ENCODE results near the gene RAB1A. TPM values are rescaled to one million over a fixed set of nuclear protein-coding genes. Genes with fewer than 3 reads are reported as not detected.
A peak's percentile ranks its signal among the peaks of the same experiment; 100 is the strongest.

The RAB1A gene
- total RNA-seq, 1 donor from 2014 or later: 79.9 TPM

DNA sequence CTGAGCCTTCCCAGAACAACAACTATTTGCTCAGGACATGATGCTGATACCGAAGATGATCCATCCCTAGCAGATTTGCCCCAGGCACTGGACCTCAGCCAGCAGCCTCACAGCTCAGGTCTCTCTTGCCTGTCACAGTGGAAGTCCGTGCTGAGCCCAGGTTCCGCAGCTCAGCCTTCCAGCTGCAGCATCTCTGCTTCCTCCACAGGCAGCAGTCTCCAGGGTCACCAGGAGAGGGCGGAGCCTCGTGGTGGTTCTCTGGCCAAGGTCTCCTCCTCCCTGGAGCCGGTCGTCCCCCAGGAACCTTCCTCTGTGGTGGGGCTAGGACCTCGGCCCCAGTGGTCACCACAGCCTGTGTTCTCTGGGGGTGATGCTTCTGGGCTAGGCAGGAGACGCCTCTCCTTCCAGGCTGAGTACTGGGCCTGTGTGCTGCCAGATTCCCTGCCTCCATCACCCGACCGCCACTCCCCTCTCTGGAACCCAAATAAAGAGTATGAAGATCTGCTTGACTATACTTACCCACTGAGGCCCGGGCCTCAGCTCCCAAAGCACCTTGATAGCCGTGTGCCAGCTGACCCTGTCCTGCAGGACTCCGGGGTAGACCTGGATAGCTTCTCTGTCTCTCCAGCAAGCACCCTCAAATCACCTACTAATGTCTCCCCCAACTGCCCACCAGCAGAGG, 58.3 kb downstream of the RAB1A start:
- intact Hi-C loops (cut with micrococcal nuclease): no loop called here
- Mint-ChIP-seq H3K4me1 (peaks cover 19% of the 10 kb centered on the region), H3K27me3 (no peaks in the 10 kb centered on the region), H3K4me3 (no peak overlapping the region), H3K36me3 (ENCODE audit: low read depth) (peaks cover 9% of the 10 kb centered on the region), H3K9me3 (no peaks in the 10 kb centered on the region), H3K27ac (no peak overlapping the region)
- DNase-seq: no peak

DNA sequence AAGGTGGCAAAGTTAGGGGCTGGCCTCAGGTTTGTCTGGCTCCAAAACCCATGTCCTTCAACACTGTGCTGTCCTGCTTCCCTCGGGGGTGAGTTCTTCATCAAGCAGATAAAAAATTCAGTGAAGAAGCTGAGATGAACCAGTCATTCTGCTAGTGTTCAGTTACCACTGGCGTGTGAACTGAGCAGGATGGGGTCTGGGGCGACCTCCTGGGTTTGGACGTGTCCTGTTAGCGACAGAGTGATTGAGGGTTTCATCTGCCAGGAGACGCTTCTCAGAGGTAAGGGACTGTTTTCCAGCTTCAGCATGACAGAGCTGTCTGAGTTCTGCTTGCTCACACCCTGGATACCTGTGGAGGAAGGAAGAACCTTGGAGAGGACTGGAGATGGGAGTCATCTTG, 59.0 kb downstream of the RAB1A start:
- Mint-ChIP-seq H3K36me3 (ENCODE audit: low read depth) (peaks cover 9% of the 10 kb centered on the region), H3K4me3 (no peak overlapping the region), H3K4me1 (peaks cover 19% of the 10 kb centered on the region), H3K9me3 (no peaks in the 10 kb centered on the region), H3K27ac (peak overlapping the region; percentile 29), H3K27me3 (no peaks in the 10 kb centered on the region)
- DNase-seq: no peak
- intact Hi-C loops (cut with micrococcal nuclease): no loop called here

- intact Hi-C loops (cut with micrococcal nuclease): no loop called here
- Mint-ChIP-seq H3K9me3 (no peaks in the 10 kb centered on the region), H3K27me3 (no peaks in the 10 kb centered on the region), H3K4me3 (no peak overlapping the region), H3K36me3 (ENCODE audit: low read depth) (peaks cover 9% of the 10 kb centered on the region), H3K4me1 (peaks cover 19% of the 10 kb centered on the region), H3K27ac (peak overlapping the region; percentile 77)
- DNase-seq: no peak
Observed at GRCh38 chr2:65070172-65070830, 59.6 kb downstream of the RAB1A start.

- peak overlapping the region; percentile 49 for H3K27ac Mint-ChIP-seq
- no peaks in the 10 kb centered on the region for H3K27me3 Mint-ChIP-seq
- DNase-seq: no peak
- peaks cover 25% of the 10 kb centered on the region for H3K4me1 Mint-ChIP-seq
- H3K9me3 Mint-ChIP-seq: no peaks in the 10 kb centered on the region
- peaks cover 9% of the 10 kb centered on the region for H3K36me3 Mint-ChIP-seq (ENCODE audit: low read depth)
- no peak overlapping the region for H3K4me3 Mint-ChIP-seq
- intact Hi-C loops (cut with micrococcal nuclease): no loop called here
Observed at GRCh38 chr2:65069439-65069824, 60.5 kb downstream of the RAB1A start.

DNA sequence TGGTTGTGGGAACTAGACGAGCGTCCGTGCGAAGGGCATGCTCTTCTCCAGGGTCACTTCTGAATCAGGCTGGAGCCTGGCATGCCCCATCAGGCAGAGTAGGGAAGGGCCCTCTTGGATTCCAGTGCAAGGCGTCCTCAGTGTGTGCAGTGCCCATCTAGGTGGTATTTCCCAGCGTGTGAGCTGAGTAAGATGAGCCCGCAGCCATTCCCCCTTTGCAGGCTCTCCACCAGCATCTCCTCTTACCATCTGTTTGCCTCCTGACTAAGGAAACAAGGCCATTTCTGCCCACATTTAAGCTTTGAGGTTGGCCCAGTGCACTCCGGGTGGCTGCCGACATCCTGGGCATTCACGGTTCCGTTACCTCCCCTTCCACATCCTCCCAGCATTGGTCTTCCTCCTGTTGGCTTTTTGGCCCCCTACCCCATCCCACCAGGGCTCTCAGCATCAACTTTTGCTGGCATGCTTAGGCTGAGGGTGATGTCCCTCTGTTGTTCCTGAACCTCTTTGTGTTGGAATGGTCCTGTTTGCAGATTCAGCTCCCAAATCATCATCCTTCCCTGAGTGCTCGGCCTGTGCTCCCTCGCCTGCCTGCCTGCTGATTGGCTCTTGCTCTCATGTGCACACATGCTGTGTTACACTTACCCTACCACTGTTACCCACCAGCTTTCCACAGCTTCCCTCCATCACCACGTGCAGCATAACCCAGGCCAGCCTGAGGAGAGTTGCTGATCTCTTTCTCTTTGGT, 61.9 kb downstream of the RAB1A start:
- intact Hi-C loops (cut with micrococcal nuclease): no loop called here
- H3K4me1 Mint-ChIP-seq: peaks cover 23% of the 10 kb centered on the region
- DNase-seq: no peak
- no peaks in the 10 kb centered on the region for H3K27me3 Mint-ChIP-seq
- no peak overlapping the region for H3K4me3 Mint-ChIP-seq
- H3K27ac Mint-ChIP-seq: peak overlapping the region; percentile 40
- H3K9me3 Mint-ChIP-seq: no peaks in the 10 kb centered on the region
- peaks cover 6% of the 10 kb centered on the region for H3K36me3 Mint-ChIP-seq (ENCODE audit: low read depth)

GRCh38 chr2:65064728-65065552, 65.0 kb downstream of the RAB1A start:
- H3K4me1 Mint-ChIP-seq: peaks cover 22% of the 10 kb centered on the region
- H3K27ac Mint-ChIP-seq: peak overlapping the region; percentile 16
- H3K4me3 Mint-ChIP-seq: no peak overlapping the region
- H3K27me3 Mint-ChIP-seq: no peaks in the 10 kb centered on the region
- intact Hi-C loops (cut with micrococcal nuclease): loop anchor here (1.0 kb wide), 4 partner anchors 65 to 508 kb away; partner anchors contain the start of gene RAB1A
- peaks cover 3% of the 10 kb centered on the region for H3K36me3 Mint-ChIP-seq (ENCODE audit: low read depth)
- DNase-seq: peak; percentile 87
- no peaks in the 10 kb centered on the region for H3K9me3 Mint-ChIP-seq

- Mint-ChIP-seq H3K4me3 (no peak overlapping the region), H3K36me3 (ENCODE audit: low read depth) (peaks cover 2% of the 10 kb centered on the region), H3K27me3 (no peaks in the 10 kb centered on the region), H3K9me3 (no peaks in the 10 kb centered on the region), H3K27ac (no peak overlapping the region), H3K4me1 (peaks cover 23% of the 10 kb centered on the region)
- no peak for DNase-seq
- intact Hi-C loops (cut with micrococcal nuclease): no loop called here
Observed at GRCh38 chr2:65062843-65063825, 66.8 kb downstream of the RAB1A start.

- H3K27me3 Mint-ChIP-seq: no peaks in the 10 kb centered on the region
- no peak overlapping the region for H3K4me3 Mint-ChIP-seq
- no peak for DNase-seq
- peaks cover 28% of the 10 kb centered on the region for H3K4me1 Mint-ChIP-seq
- intact Hi-C loops (cut with micrococcal nuclease): no loop called here
- no peak overlapping the region for H3K27ac Mint-ChIP-seq
- H3K36me3 Mint-ChIP-seq (ENCODE audit: low read depth): no peaks in the 10 kb centered on the region
- H3K9me3 Mint-ChIP-seq: no peaks in the 10 kb centered on the region
Observed at GRCh38 chr2:65061910-65062339, 68.0 kb downstream of the RAB1A start.

GRCh38 chr2:65061146-65061909, 68.6 kb downstream of the RAB1A start:
- Mint-ChIP-seq H3K4me1 (peaks cover 29% of the 10 kb centered on the region), H3K9me3 (no peaks in the 10 kb centered on the region)
- intact Hi-C loops (cut with micrococcal nuclease): no loop called here

DNA sequence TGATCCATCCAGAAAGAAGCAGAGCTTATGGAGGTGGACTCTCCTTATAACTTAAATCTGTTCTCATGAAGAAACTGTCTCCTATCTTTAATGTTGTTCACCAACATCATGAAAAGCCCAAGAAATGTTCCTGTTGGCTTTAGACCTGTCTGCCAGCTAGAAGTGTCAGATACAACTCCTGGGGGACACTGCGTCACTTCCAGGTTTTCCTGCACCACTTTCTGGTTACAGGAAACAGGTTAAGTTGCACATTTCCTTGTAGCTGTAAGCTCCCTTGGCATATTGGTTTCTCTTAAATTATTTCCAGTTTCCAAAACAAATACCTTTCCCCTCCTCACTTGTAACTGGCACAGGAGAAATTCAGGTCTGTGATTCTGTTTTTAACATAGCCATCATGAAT, 70.8 kb downstream of the RAB1A start:
- peaks cover 2% of the 10 kb centered on the region for H3K36me3 Mint-ChIP-seq (ENCODE audit: low read depth)
- H3K4me3 Mint-ChIP-seq: no peak overlapping the region
- H3K27ac Mint-ChIP-seq: no peak overlapping the region
- H3K9me3 Mint-ChIP-seq: no peaks in the 10 kb centered on the region
- peaks cover 38% of the 10 kb centered on the region for H3K4me1 Mint-ChIP-seq
- H3K27me3 Mint-ChIP-seq: no peaks in the 10 kb centered on the region
- intact Hi-C loops (cut with micrococcal nuclease): loop anchor here (5.0 kb wide), 2 partner anchors 142 to 493 kb away; no protein-coding TSS in a partner anchor
- no peak for DNase-seq

More at GRCh38 chr2:65061146-65061909, 68.6 kb downstream of the RAB1A start:
- Mint-ChIP-seq H3K36me3 (ENCODE audit: low read depth) (no peaks in the 10 kb centered on the region), H3K27me3 (no peaks in the 10 kb centered on the region), H3K27ac (no peak overlapping the region), H3K4me3 (no peak overlapping the region)
- no peak for DNase-seq

- Mint-ChIP-seq H3K9me3 (no peaks in the 10 kb centered on the region), H3K27me3 (no peaks in the 10 kb centered on the region), H3K36me3 (ENCODE audit: low read depth) (peaks cover 2% of the 10 kb centered on the region), H3K27ac (peak overlapping the region; percentile 80), H3K4me3 (peak overlapping the region; percentile 83), H3K4me1 (peaks cover 53% of the 10 kb centered on the region)
- DNase-seq: peak; percentile 91
- intact Hi-C loops (cut with micrococcal nuclease): loop anchor here (1.0 to 5.0 kb wide), 6 partner anchors 68 to 533 kb away; partner anchors contain the start of genes ACTR2, AFTPH and SLC1A4
Observed at GRCh38 chr2:65057391-65058052, 72.4 kb downstream of the RAB1A start.
